ENCODE results near the gene IGF2BP3.

DNA sequence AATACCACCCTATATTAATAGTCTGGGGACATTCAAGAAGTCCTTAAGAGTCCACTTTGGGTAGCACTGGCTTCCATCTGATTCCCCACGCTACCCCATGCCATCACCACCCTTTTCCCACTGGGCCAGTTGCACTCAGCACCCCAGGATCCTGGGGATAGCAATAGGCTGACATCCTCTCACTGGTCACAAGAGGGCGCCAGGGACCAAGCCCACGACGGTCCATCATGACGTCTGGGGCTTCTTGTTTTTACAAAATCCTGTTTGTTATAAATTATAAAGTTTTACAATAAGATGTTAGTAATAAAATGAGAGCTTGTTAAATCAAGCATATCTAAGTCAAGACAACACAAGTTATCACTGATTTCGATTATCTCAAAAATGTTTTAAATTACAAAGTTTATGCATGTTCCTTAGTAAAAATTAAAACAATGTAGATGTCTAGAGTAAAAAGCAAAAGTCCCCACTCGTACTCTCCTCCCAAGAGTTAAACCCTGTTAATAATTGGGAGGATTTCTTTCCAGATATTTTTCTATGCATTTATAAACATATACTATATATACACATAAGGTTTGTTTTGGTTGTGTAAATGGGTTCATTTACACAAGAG lies 208.3 kb downstream of the IGF2BP3 start:
- TF ChIP-seq, protein P1, sequence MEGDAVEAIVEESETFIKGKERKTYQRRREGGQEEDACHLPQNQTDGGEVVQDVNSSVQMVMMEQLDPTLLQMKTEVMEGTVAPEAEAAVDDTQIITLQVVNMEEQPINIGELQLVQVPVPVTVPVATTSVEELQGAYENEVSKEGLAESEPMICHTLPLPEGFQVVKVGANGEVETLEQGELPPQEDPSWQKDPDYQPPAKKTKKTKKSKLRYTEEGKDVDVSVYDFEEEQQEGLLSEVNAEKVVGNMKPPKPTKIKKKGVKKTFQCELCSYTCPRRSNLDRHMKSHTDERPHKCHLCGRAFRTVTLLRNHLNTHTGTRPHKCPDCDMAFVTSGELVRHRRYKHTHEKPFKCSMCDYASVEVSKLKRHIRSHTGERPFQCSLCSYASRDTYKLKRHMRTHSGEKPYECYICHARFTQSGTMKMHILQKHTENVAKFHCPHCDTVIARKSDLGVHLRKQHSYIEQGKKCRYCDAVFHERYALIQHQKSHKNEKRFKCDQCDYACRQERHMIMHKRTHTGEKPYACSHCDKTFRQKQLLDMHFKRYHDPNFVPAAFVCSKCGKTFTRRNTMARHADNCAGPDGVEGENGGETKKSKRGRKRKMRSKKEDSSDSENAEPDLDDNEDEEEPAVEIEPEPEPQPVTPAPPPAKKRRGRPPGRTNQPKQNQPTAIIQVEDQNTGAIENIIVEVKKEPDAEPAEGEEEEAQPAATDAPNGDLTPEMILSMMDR (IDR thresholded peaks at IDR 0.05), result peak; percentile 39 to 59 (median 48)
- TF ChIP-seq POLR2AphosphoS5 (IDR thresholded peaks at IDR 0.05) (no peak), POLR2A (IDR thresholded peaks at IDR 0.05) (no peak)

All from breast epithelium (tissue), 3 donors.